H9 (cell line): ENCODE measurements around the gene NCKAP5. TPM values are rescaled to one million over a fixed set of nuclear protein-coding genes. Genes with fewer than 3 reads are reported as not detected.

Experiments used
- DNase-seq: peaks from one replicate; pipeline ENCODE4 v3.0.0-alpha.2; 2017
- H2AFZ ChIP-seq: one replicate; pipeline ENCODE4 v1.6.1; 2013; ENCODE audit warnings: mild to moderate bottlenecking, low read length, control low read depth, moderate library complexity
- H2AK5ac ChIP-seq: 2 replicates; pipeline ENCODE4 v1.6.1; 2013; ENCODE audit warnings: low read length, control low read depth, mixed read lengths; ENCODE audit not compliant: insufficient read length
- H2BK120ac ChIP-seq: one replicate; pipeline ENCODE4 v1.6.1; 2013; ENCODE audit warnings: low read depth, mild to moderate bottlenecking, low read length, control low read depth, inconsistent platforms; ENCODE audit not compliant: poor library complexity, severe bottlenecking
- H2BK12ac ChIP-seq: 2 replicates; pipeline ENCODE4 v1.6.1; 2013; ENCODE audit warnings: low read length, control low read depth, mixed read lengths, low read depth; ENCODE audit not compliant: insufficient read length
- H2BK15ac ChIP-seq: 2 replicates; pipeline ENCODE4 v1.6.1; 2013; ENCODE audit warnings: low read depth, low read length, control low read depth
- H2BK20ac ChIP-seq: one replicate; pipeline ENCODE4 v1.6.1; 2013; ENCODE audit warnings: low read depth, mild to moderate bottlenecking, low read length, control low read depth, inconsistent platforms; ENCODE audit not compliant: poor library complexity, severe bottlenecking
- H2BK5ac ChIP-seq: 2 replicates; pipeline ENCODE4 v1.6.1; 2013; ENCODE audit warnings: low read length, control low read depth, mixed read lengths; ENCODE audit not compliant: insufficient read length
- H3K14ac ChIP-seq: 2 replicates; pipeline ENCODE4 v1.6.1; 2013; ENCODE audit warnings: low read length, control low read depth; ENCODE audit not compliant: insufficient read depth
- H3K18ac ChIP-seq: 2 replicates; pipeline ENCODE4 v1.6.1; 2013; ENCODE audit warnings: low read depth, mild to moderate bottlenecking, mixed read lengths, low read length, control low read depth; ENCODE audit not compliant: insufficient read length
- H3K23ac ChIP-seq: 2 replicates; pipeline ENCODE4 v1.6.1; 2013; ENCODE audit warnings: low read length, control low read depth, mixed read lengths, low read depth; ENCODE audit not compliant: insufficient read length
- H3K23me2 ChIP-seq: 2 replicates; pipeline ENCODE4 v1.6.1; 2013; ENCODE audit warnings: low read depth, mild to moderate bottlenecking, mixed read lengths, low read length, control low read depth; ENCODE audit not compliant: insufficient read length, poor library complexity, severe bottlenecking
- H3K27ac ChIP-seq: 2 replicates; pipeline ENCODE4 v1.5.1; 2013; ENCODE audit warnings: low read length, control low read depth, mixed read lengths, low read depth; ENCODE audit not compliant: insufficient read length
- H3K27me3 ChIP-seq: 2 replicates; pipeline ENCODE4 v1.6.1; 2013; ENCODE audit warnings: low read length, control low read depth, inconsistent platforms; ENCODE audit not compliant: insufficient read depth
- H3K4ac ChIP-seq: 2 replicates; pipeline ENCODE4 v1.6.1; 2013; ENCODE audit warnings: low read depth, mild to moderate bottlenecking, control low read depth, inconsistent platforms, low read length, moderate library complexity
- H3K4me1 ChIP-seq: 2 replicates; pipeline ENCODE4 v1.6.1; 2013; ENCODE audit warnings: low read length, control low read depth, inconsistent platforms; ENCODE audit not compliant: insufficient read depth
- H3K4me2 ChIP-seq: 2 replicates; pipeline ENCODE4 v1.6.1; 2013; ENCODE audit warnings: low read length, control low read depth, mixed read lengths; ENCODE audit not compliant: insufficient read length, insufficient read depth
- H3K56ac ChIP-seq: 2 replicates; pipeline ENCODE4 v1.6.1; 2013; ENCODE audit warnings: low read depth, mild to moderate bottlenecking, mixed read lengths, low read length, control low read depth; ENCODE audit not compliant: insufficient read length
- H3K79me1 ChIP-seq: 2 replicates; pipeline ENCODE4 v1.6.1; 2013; ENCODE audit warnings: low read depth, mild to moderate bottlenecking, moderate library complexity, low read length, control low read depth, inconsistent platforms; ENCODE audit not compliant: insufficient read depth, poor library complexity, severe bottlenecking
- H3K79me2 ChIP-seq: 2 replicates; pipeline ENCODE4 v1.6.1; 2013; ENCODE audit warnings: low read length, control low read depth, inconsistent platforms; ENCODE audit not compliant: insufficient read depth
- H3K9ac ChIP-seq: 2 replicates; pipeline ENCODE4 v1.6.1; 2013; ENCODE audit warnings: low read length, control low read depth, mixed read lengths; ENCODE audit not compliant: insufficient read length; ENCODE audit errors: extremely low read depth
- H3K9me3 ChIP-seq: one replicate; pipeline ENCODE4 v1.6.1; 2013; ENCODE audit warnings: low read depth, low read length, inconsistent platforms; ENCODE audit not compliant: control insufficient read depth
- H3T11ph ChIP-seq: one replicate; pipeline ENCODE4 v1.6.1; 2013; ENCODE audit warnings: mild to moderate bottlenecking, low read length, control low read depth, inconsistent platforms
- H4K20me1 ChIP-seq: one replicate; pipeline ENCODE4 v1.6.1; 2013; ENCODE audit not compliant: control insufficient read depth, insufficient read length, insufficient read depth
- H4K5ac ChIP-seq: 2 replicates; pipeline ENCODE4 v1.6.1; 2013; ENCODE audit warnings: low read depth, mild to moderate bottlenecking, mixed read lengths, low read length, control low read depth; ENCODE audit not compliant: insufficient read length
- H4K8ac ChIP-seq: replicated peaks from 2 replicates; pipeline ENCODE4 v1.6.1; 2013; ENCODE audit warnings: low read length, control low read depth, mixed read lengths, low read depth; ENCODE audit not compliant: insufficient read length
- H4K91ac ChIP-seq: 2 replicates; pipeline ENCODE4 v1.6.1; 2013; ENCODE audit warnings: low read depth, mild to moderate bottlenecking, moderate library complexity, mixed read lengths, low read length, control low read depth; ENCODE audit not compliant: insufficient read length
- H3K27ac Mint-ChIP-seq, 3 experiments: 2 replicates in 2 of 3; 3 replicates in 1 of 3; pipeline ENCODE4 v1.8.0; 2020 to 2021; ENCODE audit warnings: mixed read lengths in 3 of 3, mild to moderate bottlenecking in 1 of 3, moderate library complexity in 1 of 3
- H3K27me3 Mint-ChIP-seq: 2 replicates; pipeline ENCODE4 v1.8.0; 2021; ENCODE audit warnings: low read depth, mild to moderate bottlenecking, moderate library complexity, mixed read lengths
- H3K36me3 Mint-ChIP-seq, 3 experiments: 2 replicates in 2 of 3; 3 replicates in 1 of 3; pipeline ENCODE4 v1.8.0; 2020 to 2021; ENCODE audit warnings: low read depth in 3 of 3, mixed read lengths in 3 of 3; ENCODE audit not compliant: insufficient read depth in 1 of 3
- H3K4me1 Mint-ChIP-seq, 2 experiments: 2 replicates each; pipeline ENCODE4 v1.8.0; 2020; ENCODE audit warnings: mixed read lengths in 2 of 2
- H3K4me3 Mint-ChIP-seq, 2 experiments: 2 replicates in 1 of 2; 3 replicates in 1 of 2; pipeline ENCODE4 v1.8.0; 2020 to 2021; ENCODE audit warnings: mild to moderate bottlenecking in 2 of 2, mixed read lengths in 2 of 2, moderate library complexity in 1 of 2
- H3K9me3 Mint-ChIP-seq, 2 experiments: 2 replicates in 1 of 2; 3 replicates in 1 of 2; pipeline ENCODE4 v1.8.0; 2020; ENCODE audit warnings: mild to moderate bottlenecking in 2 of 2, mixed read lengths in 2 of 2, moderate library complexity in 1 of 2
- CTCF ChIP-seq: fragments of 200-600 bp; sonication (generic); conservative IDR thresholded peaks from 3 replicates; pipeline ENCODE4 v1.8.0; 2021; ENCODE audit warnings: antibody characterized with exemption, mild to moderate bottlenecking
- WGBS: extraction: QIAGEN DNeasy Blood & Tissue Kit; methylation state at CpG from one replicate; pipeline ENCODE4 v1.1.7; 2013; ENCODE audit warnings: missing lambda C conversion rate, low lambda C conversion rate, mixed read lengths; ENCODE audit not compliant: insufficient read length; ENCODE audit errors: extremely low coverage; 5-methylcytosine and 5-hydroxymethylcytosine counted together
- total RNA-seq: library from RNA; stranded (reverse); gene quantifications from 2 replicates; pipeline ENCODE4 v1.2.1, GENCODE V29; 2021

Gene NCKAP5
- total RNA-seq, 1 experiment from 2014 or later = 0.26 TPM

- H3K4me1 Mint-ChIP-seq = no peaks in the 10 kb centered on the region
- H3K36me3 Mint-ChIP-seq = no peaks in the 10 kb centered on the region
- Histone ChIP-seq H2BK15ac (no peak overlapping the region), H3K9ac (no peak overlapping the region), H3K9me3 (no peaks in the 10 kb centered on the region), H3K56ac (no peak overlapping the region), H3K14ac (no peak overlapping the region), H3K23ac (no peak overlapping the region), H3K4me2 (no peak overlapping the region), H3K4ac (no peak overlapping the region), H2BK5ac (no peak overlapping the region), H3K4me1 (no peaks in the 10 kb centered on the region), H3K79me2 (no peaks in the 10 kb centered on the region), H3K79me1 (no peaks in the 10 kb centered on the region), H3K27me3 (no peaks in the 10 kb centered on the region), H3K27ac (no peak overlapping the region), H3K18ac (no peak overlapping the region), H3T11ph (no peak overlapping the region), H2BK120ac (no peak overlapping the region), H3K23me2 (no peaks in the 10 kb centered on the region), H4K8ac (no peak overlapping the region), H4K5ac (no peak overlapping the region), H2BK12ac (no peak overlapping the region), H2AFZ (no peak overlapping the region), H4K91ac (no peak overlapping the region), H2BK20ac (no peak overlapping the region), H4K20me1 (no peaks in the 10 kb centered on the region), H2AK5ac (no peak overlapping the region)
- no peaks in the 10 kb centered on the region for H3K27me3 Mint-ChIP-seq
- H3K9me3 Mint-ChIP-seq = no peaks in the 10 kb centered on the region
- no peak overlapping the region; a peak in 1 of 7 replicates for H3K27ac Mint-ChIP-seq
- no peak for TF ChIP-seq CTCF
- no CpG with 5 or more reads among the region's 3 CpGs for WGBS
- no peak for DNase-seq
- no peak overlapping the region for H3K4me3 Mint-ChIP-seq
Observed at GRCh38 chr2:133167990-133168389, 400.3 kb downstream of the NCKAP5 start.
